HG03039 (cell line): ENCODE results near the gene JAZF1.

ENCODE experiments used
- ATAC-seq: cut with Tn5 transposase; IDR thresholded peaks from one replicate; pipeline ENCODE4 v1.9.1; 2021; ENCODE audit warnings: mild to moderate bottlenecking, moderate library complexity; ENCODE audit not compliant: unreplicated experiment

Gene JAZF1

DNA sequence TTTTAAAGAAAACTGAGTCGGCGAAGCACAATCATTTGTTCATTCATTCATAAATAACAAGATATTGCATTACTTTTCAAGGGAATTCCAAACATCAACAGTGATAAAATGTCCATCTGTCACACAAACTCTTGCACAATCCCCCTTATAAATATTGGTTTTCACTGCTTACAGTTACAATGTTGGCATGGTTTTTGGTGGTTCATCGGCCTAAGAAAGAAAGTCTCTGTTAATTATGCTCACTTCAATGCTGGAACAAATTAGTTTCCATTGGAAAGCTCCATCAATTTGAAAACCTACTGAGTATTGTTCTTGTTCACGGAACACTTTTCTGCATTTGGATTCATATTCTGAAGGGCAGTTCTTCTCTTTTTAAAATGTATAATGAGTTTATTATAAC is 188.5 kb downstream of the JAZF1 start:
- no peak for ATAC-seq

DNA sequence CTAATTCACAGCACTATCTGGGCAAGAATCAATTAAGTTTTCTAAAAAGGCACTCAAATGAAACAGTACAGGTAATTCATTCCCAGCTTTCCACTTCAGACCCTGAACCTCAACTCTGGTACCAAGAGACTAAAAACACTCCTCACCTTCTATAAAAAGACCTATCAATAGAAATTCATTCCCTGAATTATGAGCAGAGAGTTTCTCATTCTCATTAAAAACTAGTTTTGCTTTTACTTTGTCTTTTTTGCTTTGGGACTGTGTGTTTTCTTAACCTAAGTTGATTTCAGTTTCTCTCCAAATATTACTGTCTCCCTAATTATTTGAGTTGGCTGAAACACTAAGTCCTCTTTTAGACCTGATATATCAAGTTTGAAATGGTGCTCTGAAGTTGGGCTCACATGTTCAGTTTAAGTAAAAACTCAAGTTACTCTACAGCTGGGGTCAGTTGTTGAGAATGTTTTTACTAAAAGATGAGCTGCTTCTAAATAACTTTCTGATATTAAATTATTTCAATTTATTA is 189.5 kb downstream of the JAZF1 start:
- no peak for ATAC-seq

DNA sequence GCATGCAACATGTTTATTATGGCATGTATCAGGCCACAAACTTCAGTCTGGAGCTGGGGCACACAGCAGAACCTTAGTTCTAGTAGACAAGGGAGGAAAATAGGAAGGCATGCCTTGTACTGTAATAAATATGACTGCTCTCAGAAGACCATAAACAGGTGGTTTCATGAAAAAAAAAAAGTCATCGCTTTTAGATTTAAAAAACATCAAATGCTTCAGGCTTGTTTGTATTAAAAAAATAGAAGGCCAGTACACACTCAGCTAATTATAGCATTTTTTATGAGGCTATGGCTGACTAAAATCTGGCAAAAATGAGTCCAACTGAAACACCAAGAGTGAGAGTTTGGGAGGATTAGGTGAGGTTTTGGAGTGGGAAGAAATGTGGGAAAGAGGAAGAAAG is 204.1 kb downstream of the JAZF1 start:
- no peak for ATAC-seq

DNA sequence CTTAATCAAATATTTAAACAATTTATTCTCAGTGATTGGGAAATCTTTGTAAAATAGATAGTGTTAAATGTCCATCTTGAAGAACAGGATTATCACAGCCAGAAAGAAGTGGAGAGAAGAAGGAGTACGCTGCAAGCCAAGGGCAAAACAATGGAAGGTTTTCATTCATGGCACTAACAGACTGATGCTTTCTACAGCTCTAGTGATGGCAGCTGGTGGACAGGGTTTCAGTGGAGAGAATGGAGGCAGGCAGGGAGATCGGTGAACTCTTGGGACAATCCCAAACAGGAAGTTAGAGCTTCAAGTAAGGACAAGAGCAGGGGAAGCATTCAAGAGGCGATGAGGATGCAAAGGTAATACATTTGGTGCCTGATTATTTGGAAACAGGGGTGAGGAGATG is 207.0 kb downstream of the JAZF1 start:
- ATAC-seq: no peak

DNA sequence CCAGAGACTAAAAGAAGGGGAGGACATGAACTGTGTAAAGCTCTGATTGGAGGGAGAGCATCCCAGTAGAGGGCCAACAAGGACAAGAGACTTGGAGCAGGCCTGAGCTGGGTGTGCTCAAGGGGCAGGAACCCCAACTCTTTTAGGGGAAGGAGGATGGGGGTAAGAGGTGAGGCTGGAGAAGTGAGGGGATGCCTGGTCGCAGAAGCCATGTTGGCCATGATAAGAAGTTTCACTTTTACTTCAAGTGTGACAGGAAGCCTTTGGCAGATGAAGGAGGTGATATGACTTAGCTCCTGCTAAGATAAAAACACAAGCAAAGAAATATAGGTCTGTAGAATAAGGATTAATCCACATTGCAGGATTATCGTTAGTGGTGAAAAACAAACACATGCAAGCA is 208.3 kb downstream of the JAZF1 start:
- ATAC-seq: no peak

DNA sequence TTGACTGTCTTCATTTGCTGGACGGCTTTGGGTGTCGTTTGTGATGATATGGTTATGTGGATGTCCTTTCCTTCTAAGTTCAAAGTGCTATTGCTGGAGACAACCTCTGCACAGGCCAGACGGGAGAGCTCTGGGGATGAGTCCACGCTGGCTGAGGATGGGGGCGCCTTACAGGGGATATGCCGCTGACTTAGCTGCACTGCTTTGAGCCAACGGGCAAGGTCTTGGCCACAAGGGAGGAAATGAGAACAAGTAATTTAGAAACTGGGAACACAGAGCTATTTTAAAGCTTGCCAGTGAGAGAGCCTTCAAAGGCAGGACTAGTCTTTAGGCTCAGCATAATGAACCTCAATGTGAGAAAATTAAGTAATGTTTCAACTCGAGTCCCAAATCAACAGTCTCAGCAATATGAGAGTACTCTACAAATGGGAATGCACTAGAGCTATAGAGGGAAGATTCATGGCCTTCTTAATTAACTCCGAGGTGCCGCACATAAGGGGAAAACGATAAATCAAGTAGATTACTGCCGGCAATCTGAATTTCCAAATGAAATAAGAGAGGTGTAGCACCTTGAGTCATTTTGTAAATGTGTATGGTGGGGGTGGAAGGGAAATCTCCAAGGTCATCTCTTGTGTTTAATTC is 209.3 kb downstream of the JAZF1 start:
- no peak for ATAC-seq

DNA sequence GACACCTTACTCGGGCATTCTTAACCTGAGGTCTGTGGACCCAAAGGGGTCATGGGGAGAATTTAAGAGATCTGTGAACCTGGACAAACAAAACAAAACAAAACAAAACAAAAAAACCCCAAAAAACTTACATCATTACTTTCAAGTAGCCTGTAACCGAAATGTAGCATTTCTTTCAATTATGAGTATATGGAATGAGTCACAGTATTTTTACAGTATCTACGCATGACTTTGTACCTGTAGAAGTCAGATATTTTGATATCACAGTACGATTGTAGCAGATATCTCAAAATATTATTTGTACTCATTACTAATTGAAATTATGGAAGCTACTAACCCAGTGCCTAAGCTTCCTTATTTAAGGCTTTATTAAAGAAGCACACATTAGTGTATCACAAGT is 210.2 kb downstream of the JAZF1 start:
- no peak for ATAC-seq

DNA sequence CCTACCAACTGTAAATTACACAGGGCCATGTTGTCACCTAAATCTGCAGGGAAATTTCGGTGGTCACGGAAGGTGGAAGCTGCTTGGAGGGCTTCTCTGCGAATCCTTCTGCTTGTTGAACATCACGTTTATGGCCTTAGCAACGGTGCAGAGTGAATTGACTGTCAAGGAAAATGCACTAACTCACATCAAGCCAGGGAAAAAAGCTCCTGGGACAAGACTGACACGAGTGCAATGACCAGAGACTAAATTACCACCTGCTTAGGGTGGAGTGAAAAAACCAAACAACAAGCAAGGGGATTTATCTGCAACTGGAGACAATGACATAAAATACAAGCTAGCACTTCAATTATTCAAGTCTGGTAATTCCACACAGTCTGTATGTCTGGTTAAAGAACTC is 211.2 kb downstream of the JAZF1 start:
- no peak for ATAC-seq

DNA sequence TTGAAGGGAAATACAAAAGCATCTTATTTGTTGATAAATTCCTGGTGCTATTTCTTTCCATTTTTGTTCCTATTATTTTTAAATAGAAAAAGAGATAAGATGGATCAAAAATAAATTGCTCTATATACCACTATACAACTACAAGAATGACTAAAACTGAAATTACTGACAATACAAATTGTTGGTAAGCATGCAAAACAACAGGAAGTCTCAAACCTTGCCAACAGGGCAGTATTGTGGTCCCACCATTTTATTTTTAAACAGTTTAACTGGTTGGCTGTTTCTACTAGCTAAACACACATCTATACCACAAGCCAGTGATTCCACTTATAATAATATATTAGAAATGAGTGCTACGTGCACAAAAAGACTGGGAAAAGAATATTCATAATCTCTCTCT is 213.0 kb downstream of the JAZF1 start:
- ATAC-seq: no peak

DNA sequence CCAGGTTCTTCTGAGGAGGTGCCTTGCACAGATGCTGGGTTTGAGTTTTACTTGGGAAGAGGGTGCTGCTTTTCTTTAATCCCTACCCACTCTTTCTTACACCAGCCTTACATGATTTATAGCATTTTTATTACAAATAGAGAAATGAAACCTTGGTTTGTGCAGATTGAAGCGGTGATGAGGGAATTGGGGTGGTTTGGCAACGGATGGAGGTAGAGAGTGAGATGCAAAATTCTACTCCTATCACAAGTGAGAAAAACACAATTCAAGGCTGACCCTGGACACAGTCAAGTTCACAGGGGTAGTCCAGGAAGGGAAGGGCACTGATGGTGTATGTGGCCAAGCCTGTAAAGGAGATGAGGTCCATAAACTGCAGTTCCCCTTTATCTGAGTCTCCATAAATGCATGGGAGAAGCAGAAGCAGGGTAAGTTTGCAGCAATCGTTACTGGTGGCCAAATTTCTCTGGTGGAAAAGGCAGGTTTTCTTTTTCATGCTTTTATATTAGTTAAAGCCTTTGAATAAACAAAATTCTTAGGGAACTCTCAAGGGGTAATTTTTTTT is 214.3 kb downstream of the JAZF1 start:
- no peak for ATAC-seq

DNA sequence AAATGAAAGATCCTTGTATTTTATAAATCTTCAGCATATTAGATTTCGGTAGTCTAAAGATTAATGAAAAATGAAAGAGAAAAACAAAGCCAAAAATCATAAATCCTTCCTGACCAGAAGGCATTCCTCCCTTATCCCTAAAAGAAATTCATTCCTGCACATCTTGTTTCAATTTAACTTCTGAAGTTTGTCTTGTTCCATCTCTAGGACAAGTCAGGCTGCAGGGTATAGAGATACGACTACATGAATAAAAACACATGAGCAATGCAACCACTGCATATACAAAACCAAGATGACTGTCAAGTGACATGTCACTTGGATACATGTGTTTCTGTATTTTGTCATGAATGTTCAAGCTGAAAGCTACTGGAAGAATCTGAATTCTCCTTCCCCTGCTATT is 214.9 kb downstream of the JAZF1 start:
- no peak for ATAC-seq

DNA sequence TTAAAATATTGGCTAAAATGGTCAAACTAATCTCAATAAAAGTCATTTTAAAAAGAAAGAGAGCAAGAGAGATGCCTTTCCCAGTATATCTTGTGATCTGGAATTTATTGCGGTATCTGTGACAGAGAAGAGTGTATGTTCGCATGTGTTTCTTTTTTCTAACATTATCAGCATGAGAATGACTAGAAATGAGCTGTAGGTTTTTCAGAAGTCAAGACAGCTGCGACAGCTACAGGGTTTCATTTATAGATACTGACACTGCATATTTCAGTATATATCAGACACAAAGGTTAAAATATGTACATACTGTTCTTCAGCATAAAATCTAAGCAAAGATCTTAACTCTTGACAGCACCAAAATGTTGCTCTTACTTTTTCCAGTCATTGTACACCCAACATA is 215.8 kb downstream of the JAZF1 start:
- no peak for ATAC-seq

DNA sequence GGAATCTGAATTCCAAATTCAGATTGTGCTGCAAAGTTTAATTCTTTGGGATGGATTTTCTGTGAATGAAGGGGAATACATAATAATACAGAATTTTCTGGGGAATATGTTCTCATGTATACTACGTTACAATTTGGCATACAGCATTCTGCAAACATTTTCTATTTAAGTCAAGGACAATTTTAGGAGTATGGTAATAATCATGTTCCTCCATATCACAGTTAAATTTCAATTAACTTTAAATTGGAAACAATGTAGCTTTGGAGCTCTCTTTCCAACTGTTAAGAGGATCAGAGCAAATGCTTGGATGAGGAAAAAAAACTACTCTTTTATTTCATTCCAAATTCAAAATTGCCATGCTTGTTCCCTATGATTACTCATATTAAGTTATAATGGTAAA is 217.5 kb downstream of the JAZF1 start:
- no peak for ATAC-seq

DNA sequence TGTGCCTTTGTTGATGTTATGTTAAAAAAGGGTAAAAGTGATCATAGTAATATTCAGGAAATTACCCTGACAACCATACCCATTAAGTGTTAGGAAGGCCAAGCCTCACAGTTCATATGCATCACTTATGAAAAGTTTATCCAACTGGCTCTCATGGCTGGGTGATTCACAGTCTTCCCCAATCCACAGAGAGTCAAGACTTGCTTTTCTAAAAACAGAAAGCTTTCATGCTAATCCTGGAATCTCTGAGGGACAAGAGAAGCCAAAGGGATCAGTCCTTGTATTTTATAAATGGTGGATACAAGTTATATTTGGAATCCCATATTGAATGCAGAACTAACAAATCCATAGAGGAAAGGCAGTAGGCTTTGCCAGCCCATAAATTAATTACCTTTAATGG is 218.3 kb downstream of the JAZF1 start:
- ATAC-seq: no peak

DNA sequence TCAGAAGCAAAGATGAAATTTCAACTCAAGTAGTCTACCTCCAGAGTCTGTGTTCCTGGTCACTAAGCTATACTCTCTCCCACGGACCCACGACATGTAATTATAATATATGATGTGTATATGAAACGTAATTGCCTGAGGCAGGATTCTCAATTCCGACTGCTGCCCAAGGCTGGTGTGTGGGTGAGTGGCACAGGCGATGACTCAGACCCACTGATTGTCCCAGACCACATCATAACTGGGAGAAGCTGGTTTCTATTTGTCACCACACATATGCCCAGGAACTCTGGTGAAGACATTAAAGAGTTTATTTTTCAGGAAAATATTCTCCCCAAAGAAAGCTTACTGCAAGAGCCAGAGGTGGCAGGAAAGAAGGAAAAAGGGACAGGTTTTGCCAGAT is 219.3 kb downstream of the JAZF1 start:
- ATAC-seq: no peak

DNA sequence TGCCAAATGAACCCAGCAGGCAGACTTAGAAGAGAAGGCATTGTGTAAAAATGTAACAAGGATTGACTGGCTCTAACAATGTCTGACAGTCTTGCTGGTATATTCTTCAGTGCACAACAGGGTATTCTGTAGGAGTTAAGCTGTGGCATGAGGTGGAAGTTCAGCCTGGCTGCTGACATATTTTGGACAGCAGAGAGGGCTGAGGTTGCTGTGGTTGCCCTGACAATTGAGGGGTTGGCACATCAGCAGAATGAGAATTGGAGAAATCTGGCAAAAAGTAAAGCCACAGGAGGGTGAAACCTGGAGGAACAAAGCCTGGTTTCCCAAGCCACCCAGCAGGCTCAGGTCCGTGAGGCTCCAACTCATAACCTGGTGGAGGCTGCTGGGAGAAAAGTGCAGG is 220.2 kb downstream of the JAZF1 start:
- no peak for ATAC-seq

DNA sequence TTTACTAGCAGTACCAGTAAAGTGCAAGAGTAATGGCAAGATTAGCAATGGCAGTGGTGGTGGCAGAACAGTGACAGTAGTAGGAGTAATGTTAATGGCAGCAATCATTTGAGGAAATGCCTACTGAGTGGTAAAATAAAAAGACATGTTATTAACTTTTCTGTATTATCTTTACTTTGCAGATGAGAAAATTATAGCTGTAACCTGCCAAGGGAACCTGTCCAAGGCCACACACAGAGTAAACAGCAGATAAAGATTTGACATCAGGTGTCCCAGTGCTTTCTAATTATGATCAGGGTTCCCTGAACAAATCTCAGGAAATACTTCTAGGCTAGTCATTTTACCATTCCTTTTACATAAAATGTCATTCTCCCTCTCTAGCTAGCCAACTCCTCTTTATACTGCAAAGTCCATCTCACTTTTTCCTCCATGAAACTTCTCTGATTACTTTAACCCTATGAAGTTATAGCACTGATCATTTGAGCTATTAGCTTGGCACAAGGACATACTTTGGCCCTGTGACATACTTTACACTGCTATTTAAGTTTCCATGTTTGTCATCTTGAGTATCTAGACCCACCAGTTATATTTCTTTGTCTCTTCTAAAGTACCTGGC is 221.6 kb downstream of the JAZF1 start:
- no peak for ATAC-seq

DNA sequence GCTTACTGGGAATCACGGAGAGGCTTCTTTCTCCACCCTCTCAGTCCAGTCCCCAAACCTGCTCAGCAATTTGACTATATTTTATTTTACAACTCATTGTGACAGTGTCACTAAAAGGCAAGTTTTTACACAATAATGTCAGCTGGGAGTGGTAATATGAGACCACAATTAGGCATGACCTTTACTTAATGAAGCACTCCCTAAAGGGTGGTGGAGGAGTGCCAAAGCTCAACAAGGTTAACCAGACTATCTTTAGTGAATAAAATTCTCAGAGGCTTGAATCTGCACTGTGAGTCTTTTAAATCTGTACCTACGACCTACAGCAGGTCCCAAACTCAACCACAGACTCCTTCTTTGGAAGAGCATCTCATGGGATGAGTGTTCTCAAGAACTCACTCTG is 225.0 kb downstream of the JAZF1 start:
- no peak for ATAC-seq

DNA sequence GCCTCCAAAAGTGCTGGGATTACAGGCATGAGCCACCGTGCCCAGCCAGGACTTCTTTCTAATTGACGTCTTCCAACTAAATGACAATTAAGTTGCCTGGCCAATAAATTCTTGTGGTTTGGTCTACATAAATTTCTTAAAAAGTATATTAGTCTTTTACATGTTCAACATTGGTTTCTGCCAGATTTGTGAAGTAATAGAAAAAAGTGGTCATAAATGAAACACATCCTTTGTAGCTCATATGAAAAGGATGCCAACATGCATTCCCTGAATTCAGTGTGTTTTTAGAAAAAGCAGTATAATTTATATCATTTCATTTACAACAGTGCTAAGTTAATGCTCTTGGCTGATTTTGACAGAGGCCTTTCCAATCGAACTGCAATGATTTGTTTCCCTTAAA is 225.6 kb downstream of the JAZF1 start:
- ATAC-seq: no peak

DNA sequence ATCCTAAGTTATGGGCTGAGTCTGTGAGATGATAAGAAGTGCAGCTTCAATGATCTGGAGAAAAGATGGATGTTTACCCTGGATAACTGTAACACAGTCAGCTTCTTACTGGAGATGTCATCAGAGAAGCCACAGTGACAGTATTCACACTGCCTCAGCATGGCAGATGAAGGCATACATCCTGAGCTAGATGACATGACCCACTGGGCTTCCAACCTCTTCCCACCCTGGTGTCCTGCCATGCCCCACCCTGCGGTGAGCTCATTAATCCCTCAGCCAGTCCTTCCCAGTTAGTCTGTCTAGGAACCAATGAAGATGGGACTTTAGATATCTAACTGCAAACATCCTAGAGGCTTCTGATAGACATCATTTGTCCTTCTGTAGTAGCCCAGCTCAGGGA is 226.8 kb downstream of the JAZF1 start:
- no peak for ATAC-seq

DNA sequence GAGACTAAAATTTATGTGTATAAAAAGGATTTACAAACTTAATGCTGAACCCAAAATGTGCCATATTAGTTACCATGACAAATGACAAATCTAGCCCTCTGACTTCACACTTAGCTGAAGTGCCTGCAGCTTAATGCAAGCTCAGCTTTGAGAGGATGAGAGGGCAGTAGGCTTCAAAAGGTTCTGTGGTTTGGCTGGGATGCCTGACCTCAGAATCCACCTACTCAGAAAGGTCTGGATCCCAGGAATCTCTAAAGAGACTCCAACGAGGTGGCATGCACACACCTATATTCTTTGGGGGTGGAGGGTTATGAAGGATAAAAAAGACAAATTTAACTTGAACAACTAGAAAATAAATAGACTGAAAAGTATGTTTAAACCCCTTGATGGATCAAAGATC is 227.2 kb downstream of the JAZF1 start:
- ATAC-seq: no peak

DNA sequence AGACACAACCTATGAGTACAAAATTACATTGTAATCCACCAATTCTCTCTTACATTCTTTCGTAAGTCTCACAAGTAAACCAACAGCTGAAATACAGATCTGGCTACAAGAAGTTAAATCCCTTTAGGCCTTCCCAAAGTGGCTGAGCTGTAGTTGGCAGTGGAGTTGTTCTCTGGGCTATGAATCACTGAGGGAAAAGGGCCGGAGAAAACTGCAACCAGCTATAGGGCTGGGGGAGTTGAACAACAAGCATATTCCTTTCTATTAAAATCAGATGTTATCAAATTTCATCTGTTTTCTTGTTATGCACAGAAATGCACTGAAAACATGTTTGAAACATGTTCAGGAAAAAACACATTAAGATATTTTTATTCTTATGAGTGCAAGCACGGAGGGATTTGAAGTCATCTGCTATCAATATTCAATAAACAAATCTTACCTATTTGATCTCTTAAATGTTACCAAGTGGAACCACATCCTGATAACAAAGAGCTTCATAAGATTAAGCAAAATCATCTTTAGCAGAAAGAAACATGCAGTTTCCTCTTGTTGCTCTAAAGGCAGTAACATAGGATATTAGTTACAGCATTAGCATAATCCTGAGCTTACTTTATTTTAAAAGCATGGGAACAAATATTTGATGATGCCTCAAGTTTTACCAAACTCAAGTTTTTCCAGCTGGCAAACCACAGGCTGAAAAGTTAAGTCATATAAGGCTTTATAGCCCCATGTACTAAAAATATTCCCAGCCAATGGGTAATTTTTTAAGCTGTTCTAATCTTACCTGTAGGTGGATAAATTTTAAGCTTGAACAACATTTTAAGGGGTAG is 227.9 kb downstream of the JAZF1 start:
- ATAC-seq: no peak
